Measurements from ENCODE around the gene ROCK2.

DNA sequence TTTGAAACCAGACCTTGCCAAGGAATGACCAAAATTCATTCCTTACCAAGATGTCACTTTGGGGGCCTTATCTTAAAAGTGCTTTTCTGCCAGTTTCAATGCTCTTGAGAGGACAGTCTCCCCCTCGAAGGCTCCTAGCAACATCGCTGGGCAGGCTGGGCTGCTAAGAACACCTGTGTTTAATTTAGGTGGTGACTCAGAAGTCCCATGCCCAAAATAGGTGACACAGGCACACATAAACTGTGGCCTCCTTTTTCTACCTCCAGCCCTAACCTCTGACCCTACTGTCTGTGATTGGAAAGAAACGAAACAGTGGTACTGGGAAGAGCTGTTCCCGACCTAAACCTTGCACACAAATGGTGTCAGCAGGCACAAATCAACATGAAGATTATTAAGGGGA lies 28.7 kb upstream of the ROCK2 start:
- TF ChIP-seq HNRNPH1 (optimal IDR thresholded peaks at IDR 0.05; ENCODE audit: low read depth, low read length) (no peak), ZFP91 (CRISPR knock-in tag; IDR thresholded peaks at IDR 0.05; ENCODE audit: borderline replicate concordance) (no peak), ATF1 (CRISPR knock-in tag; IDR thresholded peaks at IDR 0.05) (no peak), CHD2 (IDR thresholded peaks at IDR 0.05; ENCODE audit: low read depth, low read length) (no peak), POLR2A (IDR thresholded peaks at IDR 0.05; ENCODE audit: insufficient read depth in 1 of 2, low read depth in 2 of 2, low read length in 2 of 2) (no peak), RAD21 (CRISPR knock-in tag; IDR thresholded peaks at IDR 0.05) (no peak), SMC3 (IDR thresholded peaks at IDR 0.05; ENCODE audit: low read length) (no peak), BCL3 (CRISPR knock-in tag; IDR thresholded peaks at IDR 0.05) (no peak), MBD4 (IDR thresholded peaks at IDR 0.05; ENCODE audit: borderline replicate concordance, low read length) (no peak), SMAD1 (CRISPR knock-in tag; IDR thresholded peaks at IDR 0.05; ENCODE audit: borderline replicate concordance, low read depth) (no peak)
- TF ChIP-seq, protein P1, sequence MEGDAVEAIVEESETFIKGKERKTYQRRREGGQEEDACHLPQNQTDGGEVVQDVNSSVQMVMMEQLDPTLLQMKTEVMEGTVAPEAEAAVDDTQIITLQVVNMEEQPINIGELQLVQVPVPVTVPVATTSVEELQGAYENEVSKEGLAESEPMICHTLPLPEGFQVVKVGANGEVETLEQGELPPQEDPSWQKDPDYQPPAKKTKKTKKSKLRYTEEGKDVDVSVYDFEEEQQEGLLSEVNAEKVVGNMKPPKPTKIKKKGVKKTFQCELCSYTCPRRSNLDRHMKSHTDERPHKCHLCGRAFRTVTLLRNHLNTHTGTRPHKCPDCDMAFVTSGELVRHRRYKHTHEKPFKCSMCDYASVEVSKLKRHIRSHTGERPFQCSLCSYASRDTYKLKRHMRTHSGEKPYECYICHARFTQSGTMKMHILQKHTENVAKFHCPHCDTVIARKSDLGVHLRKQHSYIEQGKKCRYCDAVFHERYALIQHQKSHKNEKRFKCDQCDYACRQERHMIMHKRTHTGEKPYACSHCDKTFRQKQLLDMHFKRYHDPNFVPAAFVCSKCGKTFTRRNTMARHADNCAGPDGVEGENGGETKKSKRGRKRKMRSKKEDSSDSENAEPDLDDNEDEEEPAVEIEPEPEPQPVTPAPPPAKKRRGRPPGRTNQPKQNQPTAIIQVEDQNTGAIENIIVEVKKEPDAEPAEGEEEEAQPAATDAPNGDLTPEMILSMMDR (CRISPR knock-in tag; IDR thresholded peaks at IDR 0.05) = no peak

Measured in HepG2 (cell line).